SKM-1 (cell line): ENCODE measurements around the gene CFAP90.

Source experiments
- DNase-seq: peaks from one replicate; lab custom pipeline; 2025; ENCODE audit not compliant: unreplicated experiment; lab: John Stamatoyannopoulos, UW

Gene CFAP90, protein sequence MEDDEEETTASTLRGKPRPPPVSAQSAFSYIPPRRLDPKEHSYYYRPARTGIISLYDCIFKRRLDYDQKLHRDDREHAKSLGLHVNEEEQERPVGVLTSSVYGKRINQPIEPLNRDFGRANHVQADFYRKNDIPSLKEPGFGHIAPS

DNA sequence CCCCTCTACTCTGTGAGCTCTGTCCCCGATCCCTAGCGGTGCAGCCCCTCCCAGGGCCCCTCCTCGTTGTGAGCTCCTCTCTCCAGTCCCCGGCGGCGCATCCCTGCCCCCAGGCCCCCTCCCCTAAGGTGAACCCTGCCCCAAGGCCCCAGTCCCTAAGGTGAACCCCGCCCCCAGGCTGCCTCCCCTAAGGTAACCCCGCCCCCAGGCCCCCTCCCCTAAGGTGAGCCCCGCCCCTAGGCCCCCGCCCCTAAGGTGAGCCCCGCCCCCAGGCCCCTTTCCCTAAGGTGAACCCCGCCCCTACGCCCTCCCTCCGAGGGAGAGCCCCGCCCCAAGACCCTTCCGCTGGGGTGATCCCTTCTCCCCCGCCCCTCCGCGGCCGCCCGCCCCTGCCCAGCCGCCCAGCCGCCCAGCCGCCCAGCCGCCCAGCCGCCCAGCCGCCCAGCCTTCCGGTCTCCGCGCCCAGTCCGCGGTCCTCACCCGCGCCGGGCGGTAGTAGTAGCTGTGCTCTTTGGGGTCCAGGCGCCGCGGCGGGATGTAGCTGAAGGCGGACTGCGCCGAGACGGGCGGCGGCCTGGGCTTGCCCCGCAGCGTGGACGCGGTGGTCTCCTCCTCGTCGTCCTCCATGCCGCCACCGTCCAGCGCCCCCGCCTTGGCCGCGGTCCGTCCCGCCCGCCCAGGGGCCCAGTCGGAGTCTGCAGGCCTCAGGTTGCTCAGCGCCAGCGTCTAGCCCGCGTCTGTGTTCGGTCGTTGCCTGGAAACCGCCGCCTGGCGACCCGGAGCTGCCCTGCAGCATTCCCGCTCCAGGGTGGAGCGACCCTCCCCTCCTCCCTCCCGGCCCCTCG is at the start of gene CFAP90:
Gene CFAP90 (minus strand): TSS at position 739 of the 845 bp plus-strand sequence. CDS start 112 bp downstream, at position 627.
- DNase-seq = no peak

DNA sequence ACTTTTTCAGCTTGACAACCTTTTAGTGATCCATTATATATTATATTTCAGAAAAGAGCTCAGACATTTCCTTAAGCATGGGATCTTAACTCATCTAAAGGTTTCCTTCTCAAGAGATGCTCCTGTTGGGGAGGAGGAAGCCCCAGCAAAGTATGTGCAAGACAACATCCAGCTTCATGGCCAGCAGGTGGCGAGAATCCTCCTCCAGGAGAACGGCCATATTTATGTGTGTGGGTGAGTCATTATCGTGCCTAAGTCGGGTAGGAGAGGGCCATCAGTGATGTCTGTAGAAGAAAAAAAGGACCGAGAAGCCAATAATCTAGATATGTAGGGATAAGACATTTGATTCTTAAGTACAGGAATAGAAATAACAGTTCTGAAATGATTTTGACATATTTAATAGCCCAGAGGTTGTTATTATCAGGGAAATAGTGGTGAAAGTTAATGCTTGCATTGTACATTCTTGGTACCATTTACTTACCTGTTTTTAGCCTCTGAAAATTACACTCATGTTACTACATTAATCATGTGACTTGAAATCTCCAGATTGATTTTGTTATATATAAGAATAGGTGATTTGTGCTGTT is 46.2 kb upstream of the CFAP90 start:
- peak; percentile 9 for DNase-seq

DNA sequence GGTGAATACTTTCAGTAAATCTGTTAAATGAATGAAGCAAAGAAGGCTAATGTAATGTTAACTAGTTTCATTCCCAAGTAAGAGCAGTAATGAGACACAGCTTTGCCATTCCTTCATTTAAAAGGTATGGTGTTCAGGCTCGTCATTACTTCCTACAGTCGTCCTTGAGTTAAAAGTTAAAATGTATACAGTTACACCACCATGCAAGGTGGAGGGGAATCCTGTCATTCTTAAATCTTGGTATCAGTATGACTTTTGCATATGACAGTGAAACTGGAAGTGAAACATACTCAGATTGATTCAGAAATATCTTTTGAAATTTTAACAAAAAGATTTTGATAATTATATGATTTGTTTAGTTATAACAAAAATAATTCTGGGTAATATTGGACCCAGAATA is 43.9 kb upstream of the CFAP90 start:
- DNase-seq = no peak

DNA sequence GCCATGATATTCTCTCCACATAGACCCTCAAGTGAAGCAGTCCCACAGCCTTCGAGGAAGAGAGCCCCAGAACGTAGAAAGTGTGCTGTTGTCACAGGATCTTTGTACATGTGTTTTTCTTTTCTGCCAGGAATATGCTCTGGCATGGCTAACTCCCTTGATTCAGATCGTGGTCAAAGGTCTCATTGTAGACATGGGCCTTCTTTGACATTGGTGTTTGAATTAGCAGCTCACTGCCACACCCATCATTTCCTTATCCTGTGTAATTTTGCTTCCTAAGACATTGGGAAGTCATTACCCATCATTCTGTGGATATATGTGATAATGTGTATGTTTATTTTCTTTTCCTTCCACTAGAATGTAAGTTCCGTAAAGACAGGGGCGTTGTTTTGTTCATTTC is 43.5 kb upstream of the CFAP90 start:
- no peak for DNase-seq

DNA sequence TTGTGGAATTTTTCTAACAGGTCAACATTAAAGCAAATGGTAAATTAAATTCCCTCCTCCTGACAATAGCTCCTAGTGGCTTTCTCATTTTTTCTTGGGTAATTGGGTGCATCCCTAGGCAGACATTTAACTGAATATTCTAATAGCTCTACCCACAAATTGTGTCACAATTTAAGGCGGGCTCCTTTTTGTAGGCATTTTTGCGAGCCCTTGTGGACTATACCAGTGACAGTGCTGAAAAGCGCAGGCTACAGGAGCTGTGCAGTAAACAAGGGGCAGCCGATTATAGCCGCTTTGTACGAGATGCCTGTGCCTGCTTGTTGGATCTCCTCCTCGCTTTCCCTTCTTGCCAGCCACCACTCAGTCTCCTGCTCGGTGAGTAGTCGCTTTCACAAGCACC is 38.0 kb upstream of the CFAP90 start:
- no peak for DNase-seq

DNA sequence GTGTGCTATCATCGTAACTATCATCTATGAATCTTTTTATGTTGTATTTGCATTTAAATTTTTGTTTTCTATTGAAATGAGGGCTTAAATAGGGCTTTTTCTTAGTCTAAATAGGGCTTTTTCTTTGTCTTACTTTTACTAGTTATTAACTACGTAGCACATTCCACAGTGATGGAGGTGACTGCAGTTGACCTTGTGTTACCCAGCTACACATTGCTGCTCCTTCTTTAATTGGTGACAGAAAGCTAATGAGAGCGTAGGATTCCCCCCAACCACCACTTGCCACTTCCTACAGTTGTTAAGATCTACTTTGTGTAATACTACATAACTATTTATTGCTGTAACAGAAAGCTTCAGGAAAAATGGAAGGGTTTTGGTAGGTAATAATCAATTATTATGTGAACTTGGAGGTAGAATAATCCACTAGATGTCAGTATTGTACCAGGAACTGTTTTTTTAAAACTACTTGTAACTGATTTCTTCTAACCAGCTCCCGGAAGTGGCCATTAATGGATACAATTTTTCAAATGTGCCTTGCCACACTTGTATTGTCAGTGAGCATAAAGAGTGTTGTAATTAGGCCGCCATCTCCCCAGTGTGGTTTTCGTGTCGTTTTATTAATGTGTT is 36.0 kb upstream of the CFAP90 start:
- DNase-seq = no peak

DNA sequence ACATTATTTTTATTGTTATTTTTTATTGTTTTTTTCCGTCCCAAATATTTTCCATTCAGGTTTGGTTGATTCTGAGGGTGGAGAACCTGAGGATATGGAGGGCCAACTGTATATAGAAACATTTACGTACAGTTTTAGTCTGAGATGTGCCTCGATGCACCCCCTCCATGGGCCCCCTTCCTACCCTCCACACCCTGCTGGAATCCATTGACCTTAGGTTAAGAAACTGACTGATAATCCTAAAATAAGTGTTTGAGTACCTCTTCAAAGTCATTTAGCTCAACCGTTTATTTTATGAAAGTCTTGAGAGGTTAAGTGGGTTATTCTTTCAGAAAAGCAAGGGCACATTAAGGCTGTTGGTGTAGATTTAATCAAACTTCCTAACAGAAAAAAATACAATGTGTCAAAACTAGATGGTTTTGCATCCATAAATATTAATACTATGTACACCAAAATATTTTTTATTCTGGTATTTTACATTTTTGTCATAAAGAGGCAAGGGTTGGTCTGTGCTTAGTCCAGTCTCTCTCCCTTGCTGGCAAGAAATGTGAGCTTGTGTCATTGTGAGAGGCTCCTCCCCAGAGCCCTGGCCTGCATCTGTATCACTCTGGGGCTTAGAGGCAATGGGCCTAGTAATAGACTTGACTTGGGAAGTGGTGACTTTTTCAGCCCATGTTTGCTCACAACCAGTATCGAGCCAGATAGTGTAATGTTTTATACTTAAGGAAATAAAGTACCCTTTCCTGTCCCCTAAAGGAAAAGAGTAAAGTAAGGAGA is 33.7 kb upstream of the CFAP90 start:
- DNase-seq = no peak

DNA sequence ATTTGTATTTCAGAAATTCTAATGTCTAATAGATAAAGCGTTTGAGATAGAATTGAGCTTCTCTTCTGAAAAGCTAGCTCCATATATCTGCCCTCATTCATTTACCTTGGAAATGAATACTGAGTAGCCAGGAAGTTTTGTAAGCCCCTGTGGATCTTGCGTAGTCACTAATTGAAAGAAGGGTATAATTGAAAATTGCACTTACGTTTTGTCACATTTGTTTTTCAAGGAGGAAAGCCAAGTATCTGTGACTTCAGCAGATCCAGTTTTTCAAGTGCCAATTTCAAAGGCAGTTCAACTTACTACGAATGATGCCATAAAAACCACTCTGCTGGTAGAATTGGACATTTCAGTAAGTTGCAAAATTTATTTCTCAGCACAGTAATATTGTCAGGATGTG is 32.0 kb upstream of the CFAP90 start:
- no peak for DNase-seq

DNA sequence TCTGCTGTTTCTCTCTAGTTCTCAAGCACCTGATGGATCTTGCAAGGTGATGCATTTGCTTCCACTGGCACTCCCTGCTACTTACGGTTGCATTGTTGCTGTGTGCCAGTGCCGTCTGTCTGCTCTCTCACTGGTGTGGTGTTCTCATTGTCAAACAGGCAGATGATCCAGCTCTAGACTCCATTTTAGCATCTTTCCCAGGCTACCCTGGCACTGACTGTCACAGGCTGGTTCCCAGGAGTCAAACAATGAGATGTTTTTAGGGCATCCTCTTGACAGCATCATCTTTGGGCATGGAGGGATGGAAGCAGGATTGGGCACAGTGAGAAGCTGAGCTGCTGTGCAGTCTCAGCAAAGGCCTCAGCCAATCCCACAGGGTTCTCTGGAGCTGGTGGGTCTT is 30.9 kb upstream of the CFAP90 start:
- DNase-seq = no peak

DNA sequence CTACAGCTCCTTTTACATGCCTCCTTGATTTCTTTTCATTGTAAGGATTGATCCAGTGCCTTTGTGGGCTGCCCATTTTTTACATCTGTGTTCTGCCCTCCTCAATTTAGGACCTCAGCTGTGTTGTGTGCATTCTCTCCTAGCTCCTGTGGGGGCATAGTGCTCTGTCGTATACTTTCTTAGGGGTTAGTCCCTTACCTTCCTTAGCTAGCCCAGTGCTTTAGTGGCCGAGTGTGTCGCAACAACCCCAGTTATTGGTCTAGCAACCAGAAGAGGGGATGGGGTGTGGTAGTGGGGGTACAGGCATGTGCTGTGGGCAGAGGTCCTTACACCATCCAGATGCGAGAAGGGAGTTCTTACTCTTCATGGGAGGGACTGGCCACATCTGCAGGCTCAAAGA is 30.2 kb upstream of the CFAP90 start:
- no peak for DNase-seq

DNA sequence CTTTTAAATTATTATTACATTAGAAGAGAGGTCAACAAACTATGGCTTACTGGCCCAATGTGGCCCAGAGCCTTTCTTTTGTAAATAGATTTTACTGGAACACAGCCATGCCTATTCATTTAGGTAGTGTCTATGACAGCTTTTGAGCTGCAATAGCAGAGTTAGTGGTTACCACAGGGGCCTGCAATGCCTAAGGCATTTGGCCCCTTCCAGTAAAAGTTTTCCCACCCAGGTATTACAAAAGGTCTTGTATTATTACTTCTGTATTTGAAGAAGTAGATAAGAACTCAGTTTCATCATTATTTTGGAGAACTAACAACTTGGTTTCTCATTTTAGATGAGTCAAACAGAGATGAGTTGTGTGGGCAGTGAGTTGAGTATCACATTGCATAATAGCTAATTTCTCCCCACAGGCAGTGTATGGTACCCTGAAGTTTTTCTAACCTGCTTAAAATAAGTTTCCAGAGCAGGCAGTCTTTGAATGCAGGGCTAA is 27.5 kb upstream of the CFAP90 start:
- DNase-seq = peak; percentile 68

DNA sequence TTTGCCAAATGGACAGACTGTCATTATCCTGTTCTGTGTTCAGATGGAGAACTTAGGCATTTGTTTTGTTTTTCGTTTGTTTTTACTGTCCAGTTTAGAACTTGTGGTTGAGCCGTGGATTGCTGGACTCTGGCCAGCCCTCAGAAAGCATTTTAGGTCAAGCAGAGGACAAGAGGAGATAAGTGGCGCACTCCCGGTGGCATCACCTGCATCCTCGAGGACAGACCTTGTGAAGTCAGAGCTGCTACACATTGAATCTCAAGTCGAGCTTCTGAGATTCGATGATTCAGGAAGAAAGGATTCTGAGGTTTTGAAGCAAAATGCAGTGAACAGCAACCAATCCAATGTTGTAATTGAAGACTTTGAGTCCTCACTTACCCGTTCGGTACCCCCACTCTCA is 26.9 kb upstream of the CFAP90 start:
- DNase-seq = no peak

DNA sequence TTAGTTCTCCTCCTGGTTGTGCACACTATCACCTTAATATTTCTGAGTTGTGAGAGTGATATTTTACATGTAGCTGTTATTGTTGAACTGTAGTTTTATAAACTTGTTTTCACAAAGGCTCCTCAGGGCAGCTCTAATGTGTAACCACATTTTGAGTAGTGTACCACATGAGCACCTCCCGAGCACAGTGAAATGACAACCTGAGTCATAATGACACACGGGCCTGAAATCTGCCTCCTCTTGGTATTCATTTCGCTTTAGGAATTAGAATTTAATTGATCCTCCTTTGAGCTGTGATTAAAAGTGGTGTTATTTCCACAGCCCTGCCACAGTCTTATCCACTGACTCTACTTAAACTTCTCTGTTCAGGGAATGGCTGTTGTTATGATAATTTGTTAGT is 25.9 kb upstream of the CFAP90 start:
- no peak for DNase-seq

DNA sequence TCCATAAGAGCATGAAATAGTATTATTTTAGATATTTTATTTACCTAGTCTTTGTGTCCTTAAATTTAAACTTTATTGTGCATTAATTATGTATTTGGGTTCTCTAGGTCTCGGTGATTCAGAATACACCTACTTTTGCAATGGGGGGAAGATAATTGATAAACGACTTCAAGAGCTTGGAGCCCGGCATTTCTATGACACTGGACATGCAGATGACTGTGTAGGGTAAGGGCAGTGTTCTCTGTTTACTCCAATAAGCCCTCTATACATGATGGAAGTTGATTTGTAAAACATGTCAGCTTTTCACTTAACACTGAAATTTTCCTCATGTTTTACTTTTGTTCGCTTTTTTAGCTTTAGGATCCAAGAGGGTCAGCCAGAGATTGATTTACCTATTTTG is 24.2 kb upstream of the CFAP90 start:
- no peak for DNase-seq

DNA sequence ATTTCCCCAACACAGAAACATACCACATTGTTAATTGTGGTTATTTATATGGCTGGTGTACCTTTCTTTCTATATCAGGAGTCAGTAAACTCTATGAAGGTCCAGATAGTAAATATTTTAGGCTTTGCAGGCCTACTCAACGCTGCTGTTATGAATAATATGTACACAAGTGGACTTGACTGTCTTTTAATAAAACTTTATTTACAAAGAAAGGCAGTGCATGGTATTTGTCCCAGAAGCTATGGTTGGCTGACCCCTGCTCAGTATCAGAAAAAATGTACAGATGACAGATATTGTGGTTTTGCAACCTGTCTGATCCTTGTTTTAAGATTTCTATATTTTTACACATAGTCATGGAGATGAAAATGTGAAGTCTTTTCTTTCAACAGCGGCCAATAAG is 23.7 kb upstream of the CFAP90 start:
- DNase-seq = no peak

DNA sequence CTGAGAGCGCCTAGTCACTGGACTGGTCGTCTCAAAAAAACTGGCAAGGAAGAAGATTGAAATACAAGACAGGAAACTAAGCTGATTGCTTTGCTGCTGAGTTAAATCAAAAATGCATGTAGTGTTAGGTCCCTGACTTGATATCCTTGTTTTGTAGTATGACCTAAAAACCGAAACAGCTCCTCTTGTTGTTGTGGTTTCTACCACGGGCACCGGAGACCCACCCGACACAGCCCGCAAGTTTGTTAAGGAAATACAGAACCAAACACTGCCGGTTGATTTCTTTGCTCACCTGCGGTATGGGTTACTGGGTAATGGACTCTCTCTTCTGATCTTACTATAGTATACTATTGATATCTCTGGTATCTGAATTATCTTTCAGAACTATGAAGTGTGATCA is 22.3 kb upstream of the CFAP90 start:
- DNase-seq = no peak

DNA sequence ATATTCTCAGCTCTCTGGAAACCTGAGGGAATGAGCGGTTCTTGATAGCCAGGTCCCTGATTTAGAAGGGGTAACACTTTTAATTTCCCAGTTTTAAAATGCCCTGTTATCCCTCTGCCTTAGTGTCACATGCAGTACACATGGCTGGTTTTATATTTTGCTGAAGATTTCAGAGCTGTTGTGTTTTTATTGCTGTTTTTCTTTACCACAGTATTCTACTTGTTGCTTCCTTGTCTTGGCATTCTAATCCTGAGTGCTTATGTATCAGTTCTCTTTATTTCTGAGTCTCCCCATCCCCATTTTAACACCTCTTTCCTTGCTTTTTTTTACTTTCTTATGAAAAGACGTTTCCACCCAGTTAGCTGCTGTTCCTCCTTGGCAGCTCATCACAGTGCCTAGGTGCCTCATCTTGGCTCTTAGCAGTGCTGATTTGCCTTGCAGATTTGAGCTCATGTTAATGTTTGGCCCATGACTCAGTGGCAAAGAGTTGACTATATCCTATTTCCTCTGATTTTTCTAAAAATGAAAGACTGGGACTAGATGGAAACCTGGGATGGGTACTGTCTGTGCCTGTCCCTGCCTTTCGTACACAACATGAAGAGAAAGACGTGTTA is 21.7 kb upstream of the CFAP90 start:
- no peak for DNase-seq

DNA sequence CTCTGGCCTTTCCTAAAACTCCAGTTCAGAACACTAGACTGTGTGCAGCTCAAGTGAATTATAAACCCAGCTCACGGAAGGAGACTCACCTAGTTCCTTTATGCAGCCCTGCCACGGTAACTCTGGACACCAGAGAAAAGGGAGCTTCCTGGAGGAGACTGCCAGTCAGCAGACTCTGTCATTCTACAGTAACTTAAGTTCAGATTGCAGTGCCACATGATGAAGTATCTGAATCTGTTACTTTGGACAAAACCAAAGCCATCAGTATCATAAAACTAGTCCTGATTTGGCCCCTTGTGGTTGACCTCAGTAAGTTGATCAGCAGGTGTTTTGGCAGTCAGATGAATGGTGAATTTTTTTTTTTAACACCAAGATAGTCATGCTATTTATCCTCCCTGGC is 20.7 kb upstream of the CFAP90 start:
- DNase-seq = no peak

DNA sequence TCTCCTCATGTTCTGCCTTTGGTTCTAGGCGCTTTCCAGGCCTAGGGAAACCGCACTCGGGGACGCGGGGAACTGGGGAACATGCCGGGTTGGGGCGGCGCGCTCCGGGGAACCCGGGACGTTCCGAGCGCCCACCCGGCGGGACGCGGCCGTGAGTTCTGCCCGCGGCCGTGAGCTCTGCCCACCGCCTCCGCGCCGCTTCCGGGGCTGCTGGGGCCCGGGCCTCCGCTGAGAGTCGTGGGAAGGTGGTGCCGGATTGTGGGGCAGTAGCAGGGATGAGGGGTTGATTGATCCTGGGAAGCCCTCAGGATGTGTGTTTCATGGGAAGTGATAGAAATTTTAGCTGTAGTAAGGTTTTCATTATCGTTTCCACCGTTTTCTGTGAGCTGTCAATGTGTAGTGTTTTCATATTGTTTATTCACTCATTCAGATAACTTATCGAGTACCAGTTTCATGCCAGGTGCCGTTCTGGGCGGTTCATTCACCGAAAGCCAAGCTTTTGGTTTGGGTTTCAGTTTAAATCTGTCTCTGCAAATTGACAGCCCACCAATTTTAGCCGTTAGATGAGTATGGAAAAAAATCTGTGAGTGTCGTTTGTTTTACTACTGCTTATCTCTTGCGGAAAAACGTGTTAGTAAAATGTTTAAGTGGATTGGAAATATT is 18.7 kb upstream of the CFAP90 start:
- DNase-seq = no peak
